Epithelial cell of esophagus (primary cell): ENCODE measurements around the gene SLC9A8.
"Not testable (repeated sequence)": the region's sequence is repeated elsewhere in the genome, so short reads cannot be mapped to it uniquely, and the experiment has no call there.

Experiments used
- DNase-seq: peaks from one replicate; pipeline ENCODE4 v3.0.0; 2010; ENCODE audit warnings: low read depth
- H3K4me3 ChIP-seq: 2 replicates; pipeline ENCODE4 v1.5.1; 2011; ENCODE audit warnings: mild to moderate bottlenecking, low read length, control low read depth
- CTCF ChIP-seq: IDR thresholded peaks from 2 replicates; pipeline ENCODE4 v1.5.1; 2011; ENCODE audit warnings: low read depth, mild to moderate bottlenecking, low read length, control low read depth, inconsistent platforms; ENCODE audit not compliant: insufficient read depth; ENCODE audit errors: missing control alignments

SLC9A8 gene

GRCh38 chr20:49890471-49891361, 78.1 kb downstream of the SLC9A8 start:
- TF ChIP-seq CTCF, result no peak
- H3K4me3 ChIP-seq, result no peak overlapping the region
- no peak for DNase-seq

GRCh38 chr20:49891476-49892110, 79.0 kb downstream of the SLC9A8 start:
- DNase-seq, result no peak
- H3K4me3 ChIP-seq, result no peak overlapping the region
- TF ChIP-seq CTCF, result no peak

- TF ChIP-seq CTCF, result no peak
- H3K4me3 ChIP-seq, result no peak overlapping the region
- no peak for DNase-seq
Observed at GRCh38 chr20:49892260-49892659, 79.6 kb downstream of the SLC9A8 start.

- no peak for DNase-seq
- no peak for TF ChIP-seq CTCF
- H3K4me3 ChIP-seq, result no peak overlapping the region
Observed at GRCh38 chr20:49892817-49893216, 80.2 kb downstream of the SLC9A8 start.

GRCh38 chr20:49893242-49894072, 80.8 kb downstream of the SLC9A8 start:
- no peak for DNase-seq
- no peak overlapping the region for H3K4me3 ChIP-seq
- TF ChIP-seq CTCF, result no peak

- DNase-seq, result no peak
- TF ChIP-seq CTCF, result no peak
- no peak overlapping the region for H3K4me3 ChIP-seq
Observed at GRCh38 chr20:49894073-49894470, 81.4 kb downstream of the SLC9A8 start.

- DNase-seq, H3K4me3 ChIP-seq: not testable (repeated sequence)
Observed at GRCh38 chr20:49895474-49896093, 83.0 kb downstream of the SLC9A8 start.
